GM19372 (cell line): ENCODE measurements around the gene LCN6.
"Not testable (repeated sequence)": the region's sequence is repeated elsewhere in the genome, so short reads cannot be mapped to it uniquely, and the experiment has no call there.

Experiments
- ATAC-seq: cut with Tn5 transposase; IDR thresholded peaks from one replicate; pipeline ENCODE4 v1.9.1; 2021; ENCODE audit warnings: mild to moderate bottlenecking, low read depth, moderate library complexity; ENCODE audit not compliant: unreplicated experiment

LCN6 gene

DNA sequence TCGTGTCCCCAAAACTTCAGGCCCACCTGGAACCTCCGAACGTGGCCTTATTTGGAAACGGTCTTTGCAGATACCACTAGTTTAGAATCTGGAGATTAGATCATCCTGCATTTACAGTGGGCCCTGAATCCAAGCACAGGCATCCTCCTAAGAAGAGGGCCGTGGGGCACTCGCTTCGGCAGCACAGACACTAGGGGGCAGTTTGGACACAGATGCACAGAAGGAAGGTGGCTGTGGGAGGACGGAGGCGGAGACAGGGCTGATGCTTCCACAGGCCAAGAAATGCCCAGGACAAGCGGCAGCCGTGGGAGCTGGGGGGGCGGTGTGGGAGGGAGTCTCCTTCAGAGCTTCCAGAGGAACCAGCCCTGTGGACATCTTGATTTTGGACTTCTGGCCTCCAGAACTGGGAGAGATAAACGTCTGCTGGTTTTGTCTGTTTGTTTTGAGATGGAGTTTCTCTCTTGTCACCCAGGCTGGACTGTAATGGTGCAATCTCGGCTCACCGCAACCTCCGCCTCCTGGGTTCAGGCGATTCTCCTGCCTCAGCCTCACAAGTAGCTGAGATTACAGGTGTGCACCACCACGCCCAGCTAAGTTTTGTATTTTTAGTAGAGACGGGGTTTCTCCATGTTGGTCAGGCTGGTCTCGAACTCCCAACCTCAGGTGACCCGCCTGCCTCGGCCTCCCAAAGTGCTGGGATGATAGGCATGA is 12.7 kb upstream of the LCN6 start:
- not testable (repeated sequence) for ATAC-seq

DNA sequence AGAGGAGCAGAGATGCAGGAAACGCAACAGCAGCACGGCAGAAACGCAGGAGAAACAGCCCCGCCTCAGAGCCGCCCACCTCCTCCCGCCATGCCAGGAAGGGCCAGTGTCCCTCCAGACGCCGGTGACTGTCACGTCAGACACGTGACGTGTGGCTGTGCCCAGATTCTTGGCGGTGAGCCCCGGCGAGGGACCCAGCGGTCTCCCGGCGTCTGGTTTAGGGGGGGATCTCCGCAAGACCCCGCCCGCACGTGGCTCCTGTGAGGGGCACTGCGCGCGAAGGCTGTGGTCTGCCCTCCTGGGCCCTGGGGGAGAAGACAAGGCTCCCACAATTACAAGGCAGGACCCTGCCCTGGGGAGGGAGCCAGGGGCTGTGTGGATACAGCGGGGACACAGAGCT is 12.1 kb upstream of the LCN6 start:
- ATAC-seq: no peak

DNA sequence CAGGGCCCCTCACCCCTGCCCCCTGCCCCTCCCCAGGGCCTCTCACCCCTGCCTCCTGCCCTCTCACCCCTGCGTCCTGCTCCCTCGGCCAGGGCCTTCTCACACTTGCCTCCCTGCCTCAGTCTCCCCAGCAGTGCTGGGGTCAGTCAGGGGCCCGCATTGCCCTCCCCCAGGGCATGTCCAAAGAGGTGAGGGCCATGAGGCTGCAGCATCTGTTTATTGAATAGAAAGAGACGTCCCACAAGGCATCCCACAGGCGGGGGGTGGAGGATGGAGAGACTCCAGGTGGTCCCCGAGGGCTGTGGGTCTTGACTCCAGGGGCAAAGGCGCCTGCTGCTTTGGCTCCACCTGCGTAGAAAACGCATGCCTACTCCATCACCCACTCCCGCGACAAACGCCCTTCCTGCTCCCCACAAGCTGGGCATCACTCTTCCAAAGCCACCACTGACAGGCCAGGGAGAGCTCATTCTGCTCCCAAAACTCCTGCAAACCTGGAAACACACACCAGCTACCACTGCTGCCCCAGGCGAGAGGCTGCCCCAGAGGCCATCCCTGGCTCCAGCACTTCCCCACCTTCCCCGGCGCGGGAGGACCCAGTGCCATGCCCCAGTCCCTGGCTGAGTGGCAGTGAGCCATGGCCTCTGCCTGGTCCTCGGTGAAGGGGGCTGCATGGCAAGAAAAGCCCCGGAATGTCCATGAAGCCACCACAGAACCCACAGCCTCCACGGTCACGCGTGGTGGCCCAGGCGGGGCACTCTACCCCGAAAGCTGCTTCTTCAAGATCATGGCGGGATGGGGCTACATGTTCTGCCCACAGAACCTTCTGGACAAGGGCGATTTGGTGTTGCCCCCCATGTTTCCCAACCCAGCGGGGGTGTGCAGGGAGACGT is 11.4 kb upstream of the LCN6 start:
- ATAC-seq: no peak

DNA sequence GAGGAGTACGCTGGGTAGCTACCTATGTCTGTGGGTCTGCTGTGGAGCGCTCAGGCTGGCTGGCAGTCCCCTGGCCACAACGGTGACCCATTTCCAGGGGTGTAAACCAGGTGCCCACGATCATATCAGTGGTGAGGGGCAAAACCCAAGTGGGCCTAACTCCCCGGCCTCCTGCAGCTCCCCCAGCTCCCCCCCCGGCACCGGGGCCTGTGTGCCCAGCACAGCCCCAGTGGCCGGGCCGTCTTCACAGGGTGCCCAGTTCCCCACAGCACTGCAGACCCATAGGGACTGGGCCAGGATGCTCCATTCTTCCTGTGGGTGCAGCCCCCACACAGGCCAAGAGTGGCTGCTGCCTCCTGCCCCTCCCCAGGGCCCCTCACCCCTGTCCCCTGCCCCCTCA is 10.7 kb upstream of the LCN6 start:
- no peak for ATAC-seq

DNA sequence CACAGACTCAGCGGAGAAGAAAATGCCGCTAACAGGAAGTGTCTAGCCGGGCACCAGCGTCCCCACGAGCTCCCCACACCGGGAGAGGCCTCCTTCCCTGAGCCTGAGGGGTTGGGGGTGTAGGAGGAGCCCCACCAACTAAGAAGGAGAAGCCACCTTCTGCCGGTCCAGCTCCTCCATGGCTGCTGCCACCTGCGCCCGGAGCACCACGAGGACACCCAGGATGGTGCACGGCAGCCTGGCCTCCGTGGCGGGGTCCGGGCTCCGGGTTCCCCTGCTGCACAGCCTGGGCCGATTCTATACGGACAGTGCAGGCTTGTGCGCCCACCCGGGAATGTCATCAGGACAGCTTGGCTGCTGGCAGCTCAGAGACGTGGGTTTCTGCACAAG is 9.4 kb upstream of the LCN6 start:
- no peak for ATAC-seq

DNA sequence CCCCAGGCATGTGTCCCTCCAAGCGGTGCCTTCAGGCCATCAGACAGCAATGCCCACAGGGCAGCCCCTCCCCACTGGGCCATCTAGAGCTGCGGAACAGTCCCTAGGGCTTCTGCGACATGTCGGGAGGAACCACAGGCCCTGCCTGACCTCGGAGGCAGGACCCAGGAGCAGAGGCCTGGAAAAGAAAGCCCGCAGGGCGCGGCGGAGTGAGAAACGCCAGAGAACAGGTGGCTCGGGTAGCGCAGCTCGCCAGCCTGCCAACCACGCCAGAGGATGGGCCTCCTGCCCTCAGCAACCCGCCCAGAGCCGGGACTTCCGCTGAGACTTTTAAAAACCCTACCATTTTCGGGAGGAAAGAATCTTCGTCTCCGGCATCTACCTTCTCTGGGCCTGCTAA is 9.0 kb upstream of the LCN6 start:
- ATAC-seq: no peak

DNA sequence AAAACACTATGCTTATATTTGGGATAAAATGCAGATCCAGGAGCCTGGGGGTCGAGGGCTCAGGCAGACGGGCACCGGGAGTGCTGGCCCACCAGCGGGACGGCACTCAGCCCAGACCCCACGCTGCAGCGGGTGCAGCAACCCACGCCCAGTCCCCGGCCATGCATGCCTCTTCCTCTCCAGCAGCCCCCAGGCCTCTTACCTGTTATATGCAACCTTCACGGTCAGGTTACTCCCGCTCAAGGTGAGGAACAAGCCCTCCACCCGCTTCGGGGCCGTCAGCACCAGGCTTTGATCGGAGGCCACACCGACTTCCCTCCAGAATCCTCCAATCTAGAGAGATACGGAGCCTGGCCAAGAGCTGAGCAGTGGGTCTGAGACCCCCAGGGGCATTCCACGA is 8.5 kb upstream of the LCN6 start:
- ATAC-seq: no peak

DNA sequence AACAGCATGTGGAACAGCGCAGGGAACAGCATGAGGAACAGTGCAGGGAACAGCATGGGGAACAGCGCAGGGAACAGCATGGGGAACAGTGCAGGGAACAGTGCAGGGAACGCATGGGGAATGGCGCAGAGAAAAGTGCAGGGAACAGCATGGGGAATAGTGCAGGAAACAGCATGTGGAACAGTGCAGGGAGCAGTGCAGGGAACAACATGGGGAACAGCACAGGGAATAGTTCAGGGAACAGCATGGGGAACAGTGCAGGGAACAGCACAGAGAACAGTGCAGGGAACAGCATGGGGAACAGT is 7.8 kb upstream of the LCN6 start:
- ATAC-seq: no peak

DNA sequence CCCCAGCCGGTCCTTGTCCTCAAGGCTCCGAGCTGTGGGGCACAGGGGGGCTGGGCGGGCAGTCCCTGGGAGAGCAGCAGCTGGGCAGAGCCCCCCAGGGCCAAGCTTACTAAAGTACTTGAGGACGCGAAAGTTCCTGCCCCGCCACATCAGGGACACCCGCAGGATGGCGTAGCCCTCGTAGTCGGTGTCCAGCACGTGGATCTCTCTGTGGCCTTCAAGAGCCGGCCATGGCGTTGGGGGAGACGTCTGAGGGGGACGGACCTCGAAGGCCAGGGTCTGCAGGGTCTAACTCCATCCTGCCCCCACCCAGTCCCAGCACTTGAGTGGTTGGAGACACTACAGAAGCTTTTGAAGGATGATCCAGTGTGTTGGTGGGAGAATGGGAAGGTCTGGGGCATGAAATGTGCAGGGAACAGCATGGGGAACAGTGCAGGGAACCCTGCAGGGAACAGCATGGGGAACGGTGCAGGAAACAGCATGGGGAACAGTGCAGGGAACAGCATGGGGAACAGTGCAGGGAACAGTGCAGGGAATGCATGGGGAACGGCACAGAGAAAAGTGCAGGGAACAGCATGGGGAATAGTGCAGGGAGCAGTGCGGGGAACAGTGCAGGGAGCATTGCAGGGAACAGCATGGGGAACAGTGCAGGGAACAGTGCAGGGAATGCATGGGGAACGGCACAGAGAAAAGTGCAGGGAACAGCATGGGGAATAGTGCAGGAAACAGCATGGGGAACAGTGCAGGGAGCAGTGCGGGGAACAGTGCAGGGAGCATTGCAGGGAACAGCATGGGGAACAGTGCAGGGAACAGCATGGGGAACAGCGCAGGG is 7.2 kb upstream of the LCN6 start:
- not testable (repeated sequence) for ATAC-seq

DNA sequence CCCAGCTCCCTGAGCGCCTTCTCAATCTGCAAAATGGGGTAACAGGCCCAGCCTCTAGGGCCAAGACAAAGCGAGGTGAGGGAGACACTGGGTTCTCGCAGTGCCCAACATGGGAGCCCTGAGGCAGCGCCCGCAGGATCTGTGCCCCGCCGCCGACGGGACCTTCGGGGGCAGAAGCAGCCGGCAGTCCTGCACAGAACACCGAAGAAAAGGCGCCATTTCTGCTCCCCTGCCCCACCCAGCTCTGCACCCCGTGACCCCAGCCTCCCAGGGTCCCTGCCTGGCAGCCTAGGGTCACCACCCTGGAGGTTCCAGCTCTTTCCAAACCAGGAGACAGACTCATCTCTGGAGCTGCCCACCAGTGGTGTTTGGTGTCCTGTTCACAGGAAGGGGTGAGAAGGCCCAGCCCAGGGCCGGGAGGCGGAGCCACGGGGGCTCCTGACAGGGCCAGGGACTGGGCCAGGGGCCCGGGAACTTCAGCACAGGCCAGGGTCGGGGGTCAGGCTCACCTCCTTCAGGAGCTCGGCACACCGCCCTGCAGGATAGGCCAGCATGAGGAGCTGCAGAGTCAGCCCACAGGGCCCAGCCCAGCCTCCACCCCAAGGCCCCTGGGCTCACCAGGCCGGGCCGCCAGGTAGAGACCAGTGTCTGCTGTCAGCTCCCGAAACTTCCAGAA is 6.4 kb upstream of the LCN6 start:
- no peak for ATAC-seq

DNA sequence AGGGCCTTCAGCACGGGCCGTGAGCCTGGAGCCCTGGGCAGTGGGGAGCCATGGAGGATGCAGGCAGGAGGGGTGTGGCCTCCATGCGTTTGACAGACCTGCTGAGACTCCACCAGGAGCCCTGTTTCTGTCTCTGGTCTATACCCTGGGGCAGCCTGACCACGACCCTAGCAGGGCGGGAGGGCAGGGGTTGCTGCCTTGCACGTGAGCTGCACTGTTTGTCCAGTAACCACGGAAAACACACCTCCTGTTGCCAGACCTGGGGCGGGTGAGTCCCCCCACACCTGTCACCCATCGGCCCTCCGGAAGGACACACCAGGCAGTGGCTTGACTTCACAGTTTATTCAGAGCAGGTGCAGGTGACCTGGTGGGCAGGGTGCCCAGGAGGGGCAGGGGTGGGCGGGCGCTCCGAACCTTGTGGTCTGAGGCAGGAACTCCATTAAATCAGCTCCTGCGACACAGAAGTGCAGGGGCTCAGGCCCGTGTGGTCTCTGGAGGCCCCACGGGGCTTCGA is 5.8 kb upstream of the LCN6 start:
- no peak for ATAC-seq

DNA sequence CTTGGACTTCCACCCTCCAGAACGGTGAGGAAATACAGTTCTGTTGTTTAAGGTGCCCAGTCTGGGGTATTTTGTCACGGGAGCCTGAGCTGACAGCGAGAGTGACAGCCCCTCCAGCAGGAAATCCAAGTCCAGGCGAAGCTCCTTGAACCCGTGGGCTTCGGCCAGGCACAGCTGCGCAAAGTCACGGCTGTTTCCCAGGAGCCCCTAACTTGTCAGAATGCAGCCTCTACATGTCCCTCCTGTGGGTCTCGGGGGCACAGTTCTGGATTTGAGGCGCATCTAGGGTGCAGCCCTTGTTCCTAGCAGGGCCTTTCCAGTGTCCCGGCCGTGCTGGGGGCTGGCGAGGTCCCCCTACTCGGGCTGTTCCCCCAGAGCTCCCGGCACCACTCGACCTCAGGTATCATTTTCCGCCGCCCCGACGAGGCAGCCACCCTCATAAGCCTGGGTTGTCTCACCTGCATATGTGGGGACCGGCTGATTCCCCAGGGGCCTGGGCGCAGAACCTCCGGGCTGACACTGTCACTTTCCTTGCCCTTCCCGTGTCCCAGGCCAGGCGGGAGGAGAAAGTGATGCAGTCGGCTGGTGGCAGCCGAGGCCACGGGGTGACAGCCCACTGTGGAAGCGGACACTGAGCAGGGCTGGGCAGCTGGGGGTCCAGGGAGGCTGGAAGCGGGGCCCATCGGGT is 5.2 kb upstream of the LCN6 start:
- ATAC-seq: no peak

DNA sequence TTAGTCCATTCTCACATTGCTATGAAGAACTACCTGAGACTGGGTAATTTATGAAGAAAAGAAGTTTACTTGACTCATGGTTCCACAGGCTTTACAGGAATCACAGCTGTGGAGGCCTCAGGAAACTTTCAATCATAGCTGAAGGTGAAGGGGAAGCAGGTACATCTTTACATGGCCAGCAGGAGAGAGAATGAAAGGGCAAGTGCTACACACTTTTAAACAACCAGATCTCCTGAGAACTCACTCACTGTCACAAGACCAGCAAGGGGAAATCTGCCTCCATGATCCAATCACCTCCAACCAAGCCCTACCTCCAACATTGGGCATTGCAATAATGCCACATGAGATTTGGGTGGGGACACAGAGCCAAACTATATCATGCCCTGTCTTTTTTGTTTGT is 3.5 kb upstream of the LCN6 start:
- no peak for ATAC-seq

DNA sequence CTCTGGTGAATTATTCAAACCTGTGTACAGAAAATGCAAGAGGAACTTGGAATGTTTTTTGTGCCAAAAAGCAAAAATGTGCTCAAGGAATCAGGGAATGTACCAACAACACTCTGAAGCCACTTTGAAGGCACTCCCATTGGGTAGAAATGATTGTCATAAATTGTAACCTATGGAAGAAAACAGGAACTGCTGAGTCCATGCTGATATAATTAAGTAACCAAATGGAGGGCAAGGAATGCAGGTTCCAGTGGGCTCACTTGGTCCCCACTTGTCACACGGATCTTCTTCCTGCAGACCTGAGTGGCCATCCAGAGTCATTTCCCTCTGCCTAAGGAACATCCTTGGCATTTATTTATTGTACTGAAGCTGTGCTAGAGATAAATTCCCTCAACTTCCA is 2.9 kb upstream of the LCN6 start:
- ATAC-seq: no peak

DNA sequence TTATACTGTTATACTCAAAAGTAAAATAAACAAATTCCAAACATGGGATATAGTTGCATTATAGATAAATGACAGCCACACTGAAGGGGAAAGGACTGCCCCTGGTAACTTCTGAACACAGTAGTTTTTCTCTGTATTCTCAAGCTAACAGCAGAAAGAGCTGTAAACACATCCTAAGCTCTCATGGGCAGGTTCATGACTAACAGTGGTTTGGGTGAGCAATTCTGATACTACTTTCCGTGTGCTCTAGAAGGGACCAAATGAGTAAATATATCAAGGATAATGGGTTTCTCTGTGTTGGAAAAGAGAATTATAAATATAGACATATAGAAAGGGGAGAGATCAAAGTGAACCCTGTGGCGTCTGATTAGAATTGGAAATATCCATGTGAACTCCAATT is 2.2 kb upstream of the LCN6 start:
- ATAC-seq: no peak

DNA sequence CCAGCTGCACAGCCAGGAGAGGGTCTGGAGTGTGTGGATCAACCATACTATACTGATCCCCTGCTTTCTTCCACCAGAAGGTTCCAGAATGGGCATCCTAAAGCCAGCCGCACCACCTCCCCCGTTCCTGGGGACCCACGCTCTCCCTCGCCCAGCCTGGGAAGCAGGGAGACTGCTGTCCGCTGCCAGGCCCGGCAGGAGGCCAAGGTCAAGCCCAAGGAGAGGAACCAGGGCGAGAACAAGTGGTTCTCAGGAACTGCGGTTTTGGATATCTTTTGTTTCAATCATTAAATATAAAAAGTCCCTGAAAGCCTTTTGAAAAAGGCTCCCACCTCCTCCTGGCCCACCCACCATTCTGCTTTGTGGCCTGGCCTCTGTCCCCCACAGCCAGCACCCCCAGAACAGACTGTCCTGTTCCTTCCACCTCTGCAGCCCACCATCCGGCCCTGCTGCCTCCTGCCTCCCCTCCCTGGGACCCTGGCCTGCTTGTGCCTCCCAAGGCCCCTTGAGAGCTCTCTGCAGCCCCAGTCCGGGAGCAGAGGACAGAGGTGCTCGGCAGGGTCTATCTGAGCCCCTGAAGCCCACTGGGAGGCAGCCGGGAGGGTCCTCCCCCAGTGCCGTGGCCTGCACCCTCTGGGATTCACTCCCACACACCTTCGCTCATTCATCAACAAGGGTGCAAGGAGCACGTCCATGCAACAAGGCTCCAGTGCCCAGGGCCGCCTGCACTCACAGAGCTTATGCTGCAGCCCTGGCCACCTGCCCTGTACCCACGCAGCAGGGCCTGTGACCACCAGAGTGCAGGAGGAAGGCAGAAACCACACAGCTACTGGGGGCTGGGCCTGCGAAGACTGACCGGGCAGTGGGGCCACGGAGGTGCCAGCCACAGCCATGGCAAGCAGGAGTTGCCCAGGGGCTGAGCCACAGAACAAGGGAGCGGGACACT is 614 bp upstream of the LCN6 start:
- ATAC-seq: no peak

DNA sequence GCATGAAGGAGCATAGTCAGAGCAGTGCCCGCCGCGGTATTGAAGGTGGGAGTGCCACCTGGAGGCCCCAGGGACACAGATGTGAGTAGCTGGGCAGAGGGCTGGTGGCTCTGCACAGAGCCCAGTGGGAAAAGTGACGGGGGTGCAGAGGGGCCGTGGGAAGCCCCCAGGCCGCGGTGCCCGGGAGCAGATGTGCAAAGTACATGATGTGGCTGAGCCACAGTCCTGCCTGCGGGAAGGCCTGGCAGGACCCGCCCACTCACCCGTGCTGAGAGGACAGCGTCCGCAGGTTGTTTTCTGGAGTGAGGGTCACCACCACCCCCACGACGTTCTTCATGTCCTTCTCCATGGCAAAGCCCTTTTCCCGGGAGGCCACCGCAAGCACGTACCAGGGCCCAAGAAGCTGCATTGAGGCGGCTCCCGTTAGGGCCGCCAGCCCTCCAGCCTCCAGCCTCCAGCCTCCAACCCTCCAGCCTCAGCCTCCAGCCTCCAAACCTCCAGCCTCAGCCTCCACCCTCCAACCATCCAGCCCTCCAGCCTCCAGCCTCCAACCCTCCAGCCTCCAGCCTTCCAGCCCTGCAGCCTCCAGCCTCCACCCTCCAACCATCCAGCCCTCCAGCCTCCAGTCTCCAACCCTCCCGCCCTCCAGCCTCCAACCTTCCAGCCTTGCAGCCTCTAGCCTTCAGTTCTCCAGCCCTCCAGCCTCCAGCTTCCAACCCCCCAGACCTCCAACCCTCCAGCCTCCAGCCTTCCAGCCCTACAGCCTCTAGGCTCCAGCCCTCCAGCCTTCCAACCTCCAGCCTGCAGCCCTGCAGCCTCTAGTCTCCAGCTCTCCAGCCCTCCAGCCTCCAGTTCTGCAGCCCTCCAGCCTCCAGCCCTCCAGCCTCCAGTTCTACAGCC is 914 bp downstream of the LCN6 start:
- no peak for ATAC-seq

DNA sequence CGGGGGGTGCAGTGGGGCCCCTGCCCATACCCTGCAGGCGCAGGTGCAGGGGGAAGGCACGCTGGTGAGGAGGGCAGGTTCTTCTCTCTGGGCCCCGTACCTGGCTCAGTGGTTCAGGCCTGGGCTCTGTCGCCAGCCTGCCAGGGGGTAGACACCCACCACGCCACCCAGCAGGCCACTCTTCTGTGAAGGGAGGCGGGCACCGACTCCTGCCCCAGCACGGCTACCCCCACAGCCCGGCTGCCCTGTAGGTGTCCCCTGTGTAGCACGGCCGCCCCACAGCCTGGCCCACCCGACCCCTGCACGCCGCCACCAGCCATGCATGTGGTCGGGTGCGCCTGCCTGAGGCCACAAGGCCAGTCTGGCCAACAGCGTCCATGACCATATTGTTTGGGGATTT is 1.7 kb downstream of the LCN6 start:
- no peak for ATAC-seq
